ENCODE results near the gene TREM1.

The TREM1 gene

DNA sequence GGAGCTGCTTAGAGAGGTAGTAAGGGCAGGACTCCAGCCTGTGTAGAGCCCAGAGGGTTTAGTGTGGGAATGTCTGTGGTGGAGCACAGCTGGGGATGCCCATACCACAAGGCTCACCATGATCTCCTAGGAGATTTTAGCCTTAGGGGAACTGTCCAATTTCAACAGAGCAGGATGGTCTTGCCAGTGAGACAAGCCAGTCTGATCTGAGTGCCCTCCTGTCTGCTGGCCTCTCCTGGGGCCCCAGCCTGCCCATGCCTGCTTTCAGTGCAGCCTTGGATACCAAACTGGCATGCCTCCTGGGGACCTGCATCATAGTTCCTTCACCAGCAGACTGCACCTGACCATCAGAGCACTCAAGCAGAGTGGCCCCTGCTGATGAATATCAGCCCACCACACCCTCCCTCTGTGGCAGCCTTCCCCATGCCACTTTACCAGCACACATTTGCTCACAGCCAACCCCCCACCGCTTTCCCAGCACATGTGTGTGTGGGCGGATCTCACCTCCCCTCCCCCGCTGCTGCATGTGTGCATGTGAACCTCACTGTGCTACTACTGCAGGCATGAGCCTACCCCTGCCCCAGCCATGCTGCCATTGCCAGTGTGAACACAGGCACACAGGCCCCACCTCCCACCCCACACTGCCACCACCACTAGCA lies 7.9 kb upstream of the TREM1 start:
- no peak for DNase-seq

DNA sequence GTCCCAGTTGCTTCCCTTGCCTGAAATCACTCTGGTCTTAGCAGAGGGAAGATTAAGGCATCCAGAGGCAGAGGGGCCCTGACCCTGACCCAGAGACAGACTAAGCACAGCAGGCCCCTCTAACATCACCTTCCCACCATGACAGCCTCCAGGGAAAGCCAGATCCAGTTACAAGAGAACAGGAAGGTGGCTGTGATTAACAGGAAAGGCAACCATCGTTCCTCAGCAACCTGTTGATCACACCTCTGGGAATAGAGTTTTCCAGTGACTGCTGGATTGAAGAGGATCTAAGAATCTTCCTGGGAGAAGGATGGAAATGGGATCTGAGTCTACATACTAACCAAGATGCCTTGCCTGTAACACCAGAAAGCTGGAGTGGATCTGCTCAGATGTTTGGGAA lies 5.2 kb upstream of the TREM1 start:
- DNase-seq = no peak

DNA sequence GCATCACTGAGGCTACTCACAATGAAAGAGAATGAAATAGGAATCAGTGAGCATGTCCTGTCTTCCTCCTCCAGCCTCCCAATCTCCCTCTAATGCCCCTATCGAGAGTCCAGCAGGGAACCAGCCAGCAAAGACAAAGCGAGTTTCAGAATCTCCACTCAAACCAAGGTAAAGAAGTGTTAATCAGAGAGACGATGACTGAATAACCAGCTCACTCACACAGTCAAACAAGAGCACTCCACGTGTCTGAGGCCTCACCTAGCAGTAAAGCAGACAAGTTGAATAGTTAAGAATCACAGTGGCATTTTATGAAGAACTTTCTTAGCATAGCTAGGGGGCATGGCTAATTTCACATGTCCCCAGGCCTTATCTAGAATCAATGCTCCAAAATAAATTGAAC lies 3.3 kb upstream of the TREM1 start:
- no peak for DNase-seq

DNA sequence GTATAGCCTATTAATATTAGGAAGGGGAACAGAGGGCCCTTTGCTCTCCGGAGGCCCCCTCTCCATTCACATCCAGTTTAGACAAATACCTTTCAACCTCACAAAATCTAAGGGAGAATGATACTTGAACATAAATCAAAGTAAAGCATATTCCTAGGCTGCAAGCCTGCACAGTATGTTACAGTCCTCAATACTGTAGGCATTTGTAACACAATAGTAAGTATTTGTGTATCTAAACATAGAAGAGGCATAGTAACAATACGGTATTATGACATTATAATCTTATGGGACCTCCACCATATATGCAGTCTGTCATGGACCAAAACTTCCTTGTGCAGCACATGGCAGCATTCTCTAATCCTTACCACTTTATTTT lies 2.3 kb upstream of the TREM1 start:
- no peak for DNase-seq

DNA sequence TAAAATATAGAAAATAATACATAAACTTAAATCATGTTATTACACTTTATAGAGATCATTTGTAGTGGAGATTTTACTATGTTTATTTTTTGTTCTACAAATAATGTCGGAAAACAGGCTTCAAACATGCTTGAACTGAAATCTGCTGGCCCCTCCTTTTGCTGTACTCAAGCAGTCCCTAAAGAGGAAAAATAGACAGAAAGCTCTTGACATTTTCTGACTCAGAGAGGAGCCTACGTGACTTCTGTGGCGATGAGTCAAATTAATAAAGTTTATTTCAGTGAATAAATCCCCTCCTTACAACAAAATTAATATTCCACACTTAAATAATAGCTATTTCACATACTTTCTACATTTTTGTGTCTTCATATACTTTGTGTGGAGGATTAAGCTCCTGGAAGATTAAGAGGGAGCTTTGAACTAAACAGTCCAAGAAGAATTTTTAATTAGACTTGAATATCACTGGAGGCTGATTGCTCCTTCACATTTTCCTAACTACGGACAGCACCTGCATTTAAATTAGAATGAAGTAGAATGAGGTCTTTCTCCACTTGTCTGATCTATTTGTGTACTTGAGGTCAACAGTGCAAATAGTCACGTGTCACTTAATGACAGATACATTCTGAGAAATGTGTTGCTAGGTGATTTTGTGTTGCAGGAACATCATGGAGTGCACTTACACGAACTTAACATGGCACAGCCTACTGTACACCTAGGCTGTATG lies 1.7 kb upstream of the TREM1 start:
- DNase-seq = peak in 3 of 4 experiments; percentile 10 to 47 (median 41)

DNA sequence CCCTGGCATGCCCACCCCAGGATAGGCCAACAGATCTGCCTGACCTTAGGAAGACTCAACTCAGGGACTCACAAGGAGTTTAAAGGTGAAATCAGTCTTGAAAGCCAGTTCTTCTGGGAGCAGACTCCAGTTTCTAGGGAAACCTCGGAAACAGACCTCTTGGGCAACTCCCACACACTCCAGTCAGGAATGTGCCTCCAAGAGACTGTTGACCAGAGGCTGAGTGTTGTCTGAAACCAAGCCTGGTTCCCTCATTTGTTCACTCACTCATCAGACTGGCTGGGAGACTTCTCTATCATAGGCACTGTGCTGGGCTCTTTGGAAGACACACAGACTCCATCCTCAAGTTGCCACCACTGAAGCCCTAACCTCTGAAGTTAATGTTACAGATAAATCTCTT lies 1.8 kb downstream of the TREM1 start:
- peak in 1 of 4 experiments; percentile 17 for DNase-seq

DNA sequence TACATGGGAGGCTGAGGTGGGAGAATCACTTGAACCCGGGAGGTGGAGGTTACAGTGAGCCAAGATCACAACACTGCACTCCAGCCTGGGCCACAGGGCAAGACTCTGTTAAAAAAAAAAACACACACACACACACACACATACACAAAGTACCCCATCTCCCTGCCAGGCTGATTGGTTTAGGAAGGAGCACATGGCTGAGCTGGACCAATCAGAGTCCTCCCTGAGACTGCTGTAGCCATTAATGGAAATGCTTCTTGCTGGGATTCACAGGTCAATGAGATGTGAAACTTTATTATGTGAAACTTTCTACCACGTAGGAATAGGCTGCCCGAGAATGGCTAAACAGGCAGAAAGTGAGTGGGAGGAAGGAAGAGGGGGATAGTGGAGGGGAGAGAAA lies 2.9 kb downstream of the TREM1 start:
- DNase-seq = no peak

DNA sequence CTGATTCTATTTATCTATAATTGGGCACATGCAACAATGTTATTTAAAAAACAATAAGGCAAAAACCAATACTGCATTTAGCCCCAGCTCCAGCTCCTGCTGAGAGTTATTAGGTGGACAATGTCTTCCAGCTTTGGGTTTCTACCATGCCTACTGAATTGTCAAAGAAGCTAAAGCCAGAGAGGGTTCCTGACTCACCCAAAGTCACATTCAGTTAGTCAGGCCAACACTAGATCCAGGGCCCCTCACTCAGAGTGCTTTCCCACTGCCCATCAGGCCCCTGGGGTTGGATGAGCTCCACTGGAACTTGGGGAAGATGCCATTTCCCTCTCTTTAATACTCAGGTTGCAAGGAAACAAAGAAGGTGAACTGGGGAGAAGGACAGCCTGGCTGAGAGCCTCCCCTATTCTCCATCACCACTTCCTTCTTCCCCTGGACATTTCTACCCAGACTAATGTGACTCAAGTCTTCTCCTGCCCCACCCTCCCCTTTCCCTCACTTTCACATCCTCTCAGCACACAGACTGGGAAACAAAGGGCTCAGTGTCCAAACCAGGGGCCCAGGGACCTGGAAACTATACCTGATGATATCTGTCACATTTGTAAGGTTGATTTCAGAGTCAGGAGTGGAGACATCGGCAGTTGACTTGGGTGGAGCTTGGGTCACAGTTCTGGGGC lies 6.0 kb downstream of the TREM1 start:
- DNase-seq = peak; percentile 38 to 72 (median 62)

DNA sequence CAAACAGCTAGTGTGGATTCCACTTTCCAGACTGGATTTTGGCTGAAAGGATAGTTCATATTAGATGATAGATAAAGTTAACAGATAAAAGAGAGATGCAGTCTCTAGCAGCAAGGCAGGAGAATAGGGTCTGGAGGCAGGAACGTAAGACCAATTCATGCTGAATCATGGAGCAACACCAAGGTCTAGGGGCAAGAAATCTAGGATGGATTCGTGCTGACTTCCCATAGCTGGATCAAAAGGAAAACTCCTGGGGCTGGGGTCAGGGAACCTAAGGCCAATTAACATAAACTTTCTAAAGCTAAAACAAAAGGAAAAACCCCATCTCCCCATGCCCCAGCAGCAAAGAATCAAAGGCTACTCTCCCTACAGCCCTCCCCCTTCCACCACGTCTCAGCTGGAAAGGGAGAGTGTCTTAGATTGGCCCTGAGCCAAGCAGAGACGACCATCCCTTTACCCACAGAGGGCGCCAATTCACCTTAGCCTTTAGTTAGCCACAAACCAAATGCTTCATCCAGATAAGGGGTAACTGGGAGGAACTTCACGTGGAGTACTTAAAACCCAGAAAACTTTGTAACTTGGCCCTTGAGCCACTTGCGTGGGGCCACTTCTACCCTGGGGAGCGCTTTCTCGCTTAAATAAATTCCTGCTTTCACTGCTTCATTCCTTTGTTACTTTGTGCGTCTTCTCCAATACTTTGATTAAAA lies 7.6 kb downstream of the TREM1 start:
- DNase-seq = peak; percentile 70 to 84 (median 74)

DNA sequence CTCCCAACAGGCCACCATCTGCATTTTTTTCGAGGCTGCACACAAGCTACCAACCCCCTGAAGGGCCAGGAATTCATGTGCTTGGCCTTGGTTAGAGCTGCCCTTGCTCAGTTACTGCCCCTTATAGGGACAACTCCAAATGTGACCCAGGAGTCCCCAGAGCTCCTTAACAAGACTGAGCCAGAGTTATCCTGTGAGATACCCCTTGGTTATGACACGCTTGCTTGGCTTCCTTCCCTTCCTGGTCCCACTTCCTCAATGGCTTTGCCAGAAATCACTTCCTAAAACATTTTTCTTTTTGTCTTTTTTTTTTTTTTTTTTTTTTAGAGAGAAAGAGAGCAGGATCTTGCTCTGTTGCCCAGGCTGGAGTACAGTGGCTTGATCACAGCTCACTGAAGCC lies 8.9 kb downstream of the TREM1 start:
- DNase-seq = peak; percentile 55 to 81 (median 77)

DNA sequence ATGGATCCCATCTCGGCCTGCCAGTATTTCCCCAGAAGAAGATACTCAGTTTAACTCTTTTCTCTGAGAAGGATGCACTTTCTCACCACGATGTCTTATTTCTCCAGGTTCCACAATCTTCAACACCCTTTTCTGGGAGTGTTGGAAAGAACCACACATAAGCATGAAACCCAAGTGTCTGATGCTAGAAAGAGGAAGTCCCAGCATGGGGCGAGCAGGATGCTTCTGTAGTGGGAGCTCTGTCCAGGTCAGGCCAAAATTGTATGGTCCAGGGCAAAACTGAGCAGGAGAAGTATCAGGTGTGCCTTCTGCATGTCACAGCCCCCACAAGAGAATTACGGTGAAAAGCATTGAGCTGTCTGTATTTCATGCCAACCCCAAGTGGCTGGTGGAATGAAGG lies 11.0 kb downstream of the TREM1 start:
- peak; percentile 28 to 54 (median 36) for DNase-seq

DNA sequence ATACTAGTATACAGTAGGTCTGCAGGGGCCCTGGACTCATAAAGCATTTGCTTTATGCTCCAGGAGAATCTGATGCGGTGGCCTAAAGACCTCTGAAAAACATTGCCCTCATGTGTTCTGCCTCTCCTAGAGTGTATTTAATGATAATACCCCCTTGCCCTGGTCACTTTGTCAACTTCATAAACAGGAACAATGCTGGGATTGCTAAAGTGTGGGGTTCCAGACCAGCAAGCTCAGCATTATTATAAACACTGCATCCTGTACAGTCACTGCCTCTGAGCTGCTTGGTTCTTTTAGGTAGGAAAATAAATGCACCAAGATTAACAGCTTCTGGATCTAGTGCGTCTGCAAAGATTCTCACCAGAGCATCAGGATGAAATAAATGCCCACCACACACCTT lies 12.2 kb downstream of the TREM1 start:
- DNase-seq = peak; percentile 52 to 79 (median 65)

DNA sequence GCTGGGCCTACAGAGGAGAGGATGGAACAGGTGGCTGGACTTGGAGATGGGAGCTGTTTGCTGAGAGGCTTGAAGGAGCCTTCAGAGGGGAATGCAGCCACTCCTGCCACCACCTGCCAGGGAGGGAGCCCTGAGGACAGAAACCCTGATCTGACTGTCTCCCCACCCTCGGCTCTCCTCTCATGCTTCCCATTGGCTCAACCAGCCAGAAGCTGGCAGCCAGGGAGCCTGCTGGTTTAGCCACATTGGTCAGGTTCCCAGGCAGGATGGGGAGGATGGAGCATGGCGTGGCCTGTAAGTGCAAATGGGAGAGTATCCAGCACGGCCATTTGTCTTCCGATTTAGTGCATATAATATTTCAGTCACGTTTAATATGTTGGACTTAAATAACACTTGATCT lies 12.8 kb downstream of the TREM1 start:
- DNase-seq = no peak

DNA sequence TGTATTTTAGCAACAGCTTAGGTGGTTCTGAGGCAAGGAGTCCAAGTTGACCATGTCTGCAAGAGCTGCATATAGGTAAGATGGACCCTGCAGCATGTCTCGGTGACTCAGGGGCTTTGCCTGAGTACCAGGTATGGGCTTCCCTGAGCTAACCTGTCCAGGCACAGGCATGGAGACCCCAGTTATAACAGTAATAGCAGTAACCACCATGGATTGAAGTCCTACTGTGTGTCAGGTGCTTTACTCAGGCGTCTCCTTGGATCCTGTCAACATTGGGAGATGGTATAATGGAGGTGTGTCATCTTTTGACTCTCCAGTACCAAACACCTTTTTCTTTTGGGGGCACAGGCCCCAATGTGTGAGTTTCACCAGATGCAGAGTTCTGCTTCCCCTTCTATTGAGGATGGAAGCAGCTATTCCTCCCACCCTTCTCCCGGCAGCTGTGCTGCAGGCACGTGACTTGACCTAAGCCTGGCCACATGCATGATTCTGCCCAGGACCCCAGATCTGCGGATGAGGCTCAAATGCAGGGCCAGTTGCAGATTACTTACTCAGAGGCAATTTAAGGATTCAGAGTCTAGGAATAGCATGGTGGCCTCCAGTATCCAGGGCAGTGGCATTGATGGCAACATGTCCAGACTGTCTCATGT lies 13.8 kb downstream of the TREM1 start:
- peak in 3 of 4 experiments; percentile 44 to 55 (median 45) for DNase-seq

DNA sequence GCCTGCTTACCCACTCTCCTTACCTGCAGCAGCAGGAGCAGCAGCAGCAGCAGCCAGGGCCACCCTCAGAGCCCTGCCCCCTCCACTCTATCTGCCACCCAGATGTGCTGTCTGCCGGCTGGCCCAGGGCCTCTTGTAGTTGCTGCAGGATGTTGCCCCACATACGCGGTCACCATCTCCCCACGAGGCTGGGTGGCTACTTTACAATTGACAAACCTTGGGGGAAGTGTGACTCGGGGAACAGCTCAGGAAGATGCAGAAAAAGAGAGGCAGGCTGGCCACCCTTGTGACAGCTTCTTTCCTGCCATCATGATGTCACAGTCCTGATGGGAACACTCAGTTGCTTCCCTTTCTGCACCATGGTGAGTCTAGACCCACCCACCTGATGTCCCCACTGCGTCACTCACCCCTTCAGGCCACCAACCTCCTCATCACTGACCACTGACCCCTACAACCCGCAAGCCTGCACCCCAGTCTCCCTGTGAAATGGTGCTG lies 14.5 kb downstream of the TREM1 start:
- peak; percentile 91 to 98 (median 94) for DNase-seq

DNA sequence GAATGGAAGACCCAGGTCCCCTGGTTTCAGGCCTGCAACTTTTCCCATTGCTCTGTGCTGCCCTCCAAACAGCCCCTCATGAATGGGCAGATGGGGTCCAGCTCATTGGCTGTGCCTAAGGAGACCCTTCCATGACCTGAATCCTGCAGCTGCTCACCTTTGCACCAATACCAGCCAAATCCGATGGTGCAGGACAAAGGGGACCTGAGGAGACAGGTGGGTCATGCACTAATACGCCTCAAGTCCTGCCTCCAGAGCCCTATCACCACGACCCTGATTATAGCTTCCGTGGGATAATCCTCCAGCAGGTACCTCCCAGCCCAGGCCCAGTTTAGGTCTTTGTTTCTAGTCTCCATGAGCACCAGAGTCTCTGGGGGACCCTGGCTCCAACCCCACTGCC lies 16.8 kb downstream of the TREM1 start:
- no peak for DNase-seq

DNA sequence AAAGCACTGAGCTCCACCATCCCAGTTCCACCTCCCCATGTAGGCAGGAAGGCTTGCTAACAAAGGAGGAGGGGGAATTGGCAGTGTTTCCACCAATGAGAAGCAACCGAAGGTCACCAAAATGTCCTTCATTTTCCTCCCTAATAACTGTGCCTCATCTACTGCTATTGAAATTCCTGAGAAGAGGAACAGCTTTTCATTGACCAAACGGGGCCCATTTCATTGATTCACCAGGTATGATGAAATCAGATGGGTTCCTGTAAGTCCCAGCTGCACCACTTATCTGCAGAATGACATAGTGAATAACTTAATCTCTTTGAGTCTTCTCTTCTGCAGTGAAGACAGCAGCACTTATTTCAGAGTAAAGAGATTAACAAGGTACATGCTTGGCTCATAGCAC lies 17.3 kb downstream of the TREM1 start:
- DNase-seq = peak in 1 of 4 experiments; percentile 18

DNA sequence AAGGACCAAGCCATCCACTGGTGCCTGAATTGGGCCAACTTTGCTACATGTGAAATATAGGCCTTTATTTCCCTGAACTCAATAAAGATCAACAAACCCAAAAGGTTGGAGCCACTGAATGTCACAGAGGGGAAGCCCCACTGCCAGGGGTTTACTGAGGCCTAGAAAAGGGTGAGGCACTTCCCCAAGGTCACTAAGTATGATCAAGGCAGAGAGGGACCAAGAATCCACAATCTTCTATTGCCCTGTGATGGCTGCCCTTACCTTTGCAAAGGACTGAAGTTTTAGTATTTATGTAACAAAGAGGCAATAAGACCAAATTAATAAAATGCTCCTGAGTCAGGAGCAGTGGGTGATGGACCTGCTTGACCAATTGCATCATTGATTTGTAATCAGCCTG lies 18.0 kb downstream of the TREM1 start:
- no peak for DNase-seq

DNA sequence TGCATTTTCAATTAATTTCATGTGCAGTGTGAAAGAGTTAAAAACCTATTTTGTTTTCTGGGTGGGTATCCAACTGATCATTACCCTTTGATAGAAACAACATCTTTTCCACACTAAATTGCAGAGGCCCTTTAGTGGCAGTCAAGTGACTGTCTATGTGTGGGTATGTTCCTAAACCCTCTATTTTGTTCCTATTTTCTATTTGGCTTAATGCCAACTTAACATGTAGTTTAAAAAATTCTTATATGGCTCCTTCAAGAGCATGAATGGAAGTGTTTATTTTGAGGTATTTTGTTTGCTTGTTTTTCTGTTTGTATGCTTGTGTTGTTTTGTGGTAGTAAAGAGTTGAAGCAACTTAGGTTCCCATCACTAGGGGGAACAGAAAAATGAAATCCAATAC lies 19.9 kb downstream of the TREM1 start:
- DNase-seq = peak in 2 of 4 experiments; percentile 51 to 74

DNA sequence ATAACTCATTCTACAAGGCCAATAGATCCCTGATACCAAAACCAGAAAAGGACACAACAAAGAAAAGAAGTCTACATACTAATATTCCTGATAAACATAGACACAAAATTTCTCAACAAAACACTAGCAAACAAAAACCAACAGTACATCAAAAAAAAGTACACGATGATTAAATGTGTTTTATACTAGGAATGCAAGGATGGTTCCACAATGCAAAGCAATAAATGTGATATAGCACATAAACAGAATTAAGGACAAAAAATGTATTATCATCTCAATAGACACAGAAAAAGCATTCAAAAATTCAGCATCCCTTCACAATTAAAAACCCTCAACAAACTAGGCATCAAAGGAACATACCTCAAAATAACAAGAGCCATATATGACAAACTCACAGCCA lies 23.2 kb downstream of the TREM1 start:
- no peak for DNase-seq

DNA sequence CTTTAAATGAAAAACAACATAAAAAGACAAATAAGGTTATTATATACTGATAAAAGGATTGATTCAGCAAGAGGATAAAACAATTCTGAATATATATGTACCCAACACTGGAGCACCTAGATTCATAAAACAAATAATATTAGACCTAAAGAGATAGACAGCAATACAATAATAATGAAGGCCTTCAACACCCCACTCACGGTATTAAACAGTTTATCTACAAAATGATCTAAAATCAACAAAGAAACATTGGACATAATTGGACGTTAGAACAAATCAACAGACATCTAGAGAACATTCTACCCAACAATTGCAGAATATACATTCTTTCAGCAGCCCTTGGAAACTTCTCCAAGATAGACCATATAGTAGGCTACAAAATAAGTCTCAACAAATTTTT lies 24.1 kb downstream of the TREM1 start:
- DNase-seq = no peak

DNA sequence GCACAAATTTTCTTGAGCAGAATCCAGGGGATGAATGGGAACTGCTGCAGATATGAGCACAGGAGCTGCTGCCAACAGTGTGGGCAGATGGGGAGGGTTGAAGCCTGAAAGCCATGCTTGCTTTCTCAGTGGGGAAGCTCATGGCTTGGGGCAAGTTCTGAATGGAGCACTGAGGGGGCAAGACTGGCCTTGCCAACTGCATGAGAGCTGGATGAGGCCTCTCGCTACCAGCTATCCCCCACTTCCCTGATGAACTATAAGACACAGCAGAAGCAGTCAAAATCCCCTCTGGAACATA lies 28.3 kb downstream of the TREM1 start:
- no peak for DNase-seq
